ENCODE data around the gene PLD4.

The PLD4 gene

DNA sequence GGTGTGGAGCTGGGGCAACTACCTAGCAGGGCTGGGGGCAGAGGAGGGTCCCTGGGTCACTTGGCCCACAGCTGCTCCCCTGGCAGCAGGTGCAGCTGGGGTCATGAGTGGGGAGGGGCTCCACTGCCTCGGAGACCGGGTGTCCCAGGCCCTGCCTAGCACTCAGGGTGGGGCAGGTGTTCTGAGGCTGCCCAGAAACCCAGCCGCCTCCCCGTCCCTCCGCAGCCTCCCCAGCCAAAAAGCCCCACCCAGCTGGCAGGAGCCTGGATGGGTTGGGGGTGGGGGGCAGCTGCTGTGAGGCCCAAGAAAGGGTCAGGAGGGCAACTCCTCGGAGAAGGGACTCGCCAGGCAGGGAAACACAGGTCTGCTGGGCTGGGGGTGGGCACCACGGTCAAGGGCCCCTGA is 42.3 kb downstream of the PLD4 start:
- no peak for DNase-seq (ENCODE audit: low read depth in 2 of 2)
- no peak overlapping the region for H3K4me3 ChIP-seq (replicated peaks in 1 of 2; ENCODE audit: low read depth in 2 of 2, low read length in 2 of 2)
- TF ChIP-seq, protein P1, sequence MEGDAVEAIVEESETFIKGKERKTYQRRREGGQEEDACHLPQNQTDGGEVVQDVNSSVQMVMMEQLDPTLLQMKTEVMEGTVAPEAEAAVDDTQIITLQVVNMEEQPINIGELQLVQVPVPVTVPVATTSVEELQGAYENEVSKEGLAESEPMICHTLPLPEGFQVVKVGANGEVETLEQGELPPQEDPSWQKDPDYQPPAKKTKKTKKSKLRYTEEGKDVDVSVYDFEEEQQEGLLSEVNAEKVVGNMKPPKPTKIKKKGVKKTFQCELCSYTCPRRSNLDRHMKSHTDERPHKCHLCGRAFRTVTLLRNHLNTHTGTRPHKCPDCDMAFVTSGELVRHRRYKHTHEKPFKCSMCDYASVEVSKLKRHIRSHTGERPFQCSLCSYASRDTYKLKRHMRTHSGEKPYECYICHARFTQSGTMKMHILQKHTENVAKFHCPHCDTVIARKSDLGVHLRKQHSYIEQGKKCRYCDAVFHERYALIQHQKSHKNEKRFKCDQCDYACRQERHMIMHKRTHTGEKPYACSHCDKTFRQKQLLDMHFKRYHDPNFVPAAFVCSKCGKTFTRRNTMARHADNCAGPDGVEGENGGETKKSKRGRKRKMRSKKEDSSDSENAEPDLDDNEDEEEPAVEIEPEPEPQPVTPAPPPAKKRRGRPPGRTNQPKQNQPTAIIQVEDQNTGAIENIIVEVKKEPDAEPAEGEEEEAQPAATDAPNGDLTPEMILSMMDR (IDR thresholded peaks at IDR 0.05; ENCODE audit: low read depth, low read length): no peak

DNA sequence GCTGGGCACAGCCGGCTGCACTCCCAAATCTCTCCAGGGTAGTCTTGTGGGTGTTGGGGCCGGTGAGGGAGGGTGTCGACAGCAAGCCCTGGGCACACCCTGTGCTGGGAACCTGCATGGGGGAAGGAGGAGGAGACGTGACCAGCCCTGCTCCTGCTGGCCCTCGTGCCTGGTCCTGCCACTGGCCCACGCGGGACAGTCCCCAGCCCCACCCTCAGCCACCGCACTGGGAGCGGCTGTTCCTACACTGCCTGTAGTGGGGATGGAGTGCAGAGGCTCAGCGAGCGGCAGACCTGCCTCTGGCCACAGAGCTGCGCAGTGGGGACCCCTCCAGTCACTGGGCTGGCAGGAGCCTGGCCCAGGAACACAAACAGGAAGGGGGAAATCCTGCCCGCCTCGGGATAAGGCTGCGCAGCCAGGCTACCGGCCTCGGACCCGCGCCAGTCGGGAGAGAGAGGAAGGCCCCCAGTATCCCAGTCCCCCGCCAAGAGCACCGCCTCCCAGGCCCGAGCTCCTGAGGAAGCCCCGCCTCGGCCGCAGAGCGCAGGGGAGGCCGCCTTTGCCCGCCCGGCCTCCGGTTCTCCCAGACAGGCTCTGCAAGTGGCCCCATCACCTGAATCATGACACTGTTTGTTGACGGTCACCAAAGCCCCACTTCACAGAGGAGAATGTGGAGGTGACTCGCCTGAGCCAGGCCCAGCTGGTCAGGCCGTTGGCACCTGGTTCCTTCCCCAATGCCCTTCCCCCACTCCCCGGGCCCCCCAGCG is 42.9 kb downstream of the PLD4 start:
- H3K4me3 ChIP-seq (replicated peaks in 1 of 2; ENCODE audit: low read depth in 2 of 2, low read length in 2 of 2): peak overlapping the region; percentile 34 to 57
- TF ChIP-seq, protein P1 (IDR thresholded peaks at IDR 0.05; ENCODE audit: low read depth, low read length): no peak
- DNase-seq (ENCODE audit: low read depth in 2 of 2): peak; percentile 40 to 58

DNA sequence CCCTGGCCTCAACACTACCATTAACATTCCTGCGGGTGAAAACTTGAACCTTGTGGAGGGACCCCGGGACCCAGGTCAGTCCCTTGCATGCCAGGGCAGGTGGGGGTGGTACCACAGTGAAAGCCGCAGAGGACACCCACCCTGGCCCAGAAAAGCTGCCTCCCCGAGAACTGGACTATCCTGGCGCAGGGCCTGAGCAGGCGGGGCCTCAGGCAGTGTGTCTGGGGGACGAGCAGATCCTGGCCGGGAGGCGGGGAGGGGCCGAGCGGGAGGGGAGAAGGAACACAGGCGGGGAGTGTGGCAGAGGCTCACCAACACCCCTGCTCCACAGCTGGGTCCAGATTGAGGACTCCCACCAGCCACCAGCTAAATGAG is 43.5 kb downstream of the PLD4 start:
- H3K4me3 ChIP-seq (replicated peaks in 1 of 2; ENCODE audit: low read depth in 2 of 2, low read length in 2 of 2): peak overlapping the region; percentile 34 to 57
- TF ChIP-seq, protein P1 (IDR thresholded peaks at IDR 0.05; ENCODE audit: low read depth, low read length): no peak
- DNase-seq (ENCODE audit: low read depth in 2 of 2): peak; percentile 41 to 61

DNA sequence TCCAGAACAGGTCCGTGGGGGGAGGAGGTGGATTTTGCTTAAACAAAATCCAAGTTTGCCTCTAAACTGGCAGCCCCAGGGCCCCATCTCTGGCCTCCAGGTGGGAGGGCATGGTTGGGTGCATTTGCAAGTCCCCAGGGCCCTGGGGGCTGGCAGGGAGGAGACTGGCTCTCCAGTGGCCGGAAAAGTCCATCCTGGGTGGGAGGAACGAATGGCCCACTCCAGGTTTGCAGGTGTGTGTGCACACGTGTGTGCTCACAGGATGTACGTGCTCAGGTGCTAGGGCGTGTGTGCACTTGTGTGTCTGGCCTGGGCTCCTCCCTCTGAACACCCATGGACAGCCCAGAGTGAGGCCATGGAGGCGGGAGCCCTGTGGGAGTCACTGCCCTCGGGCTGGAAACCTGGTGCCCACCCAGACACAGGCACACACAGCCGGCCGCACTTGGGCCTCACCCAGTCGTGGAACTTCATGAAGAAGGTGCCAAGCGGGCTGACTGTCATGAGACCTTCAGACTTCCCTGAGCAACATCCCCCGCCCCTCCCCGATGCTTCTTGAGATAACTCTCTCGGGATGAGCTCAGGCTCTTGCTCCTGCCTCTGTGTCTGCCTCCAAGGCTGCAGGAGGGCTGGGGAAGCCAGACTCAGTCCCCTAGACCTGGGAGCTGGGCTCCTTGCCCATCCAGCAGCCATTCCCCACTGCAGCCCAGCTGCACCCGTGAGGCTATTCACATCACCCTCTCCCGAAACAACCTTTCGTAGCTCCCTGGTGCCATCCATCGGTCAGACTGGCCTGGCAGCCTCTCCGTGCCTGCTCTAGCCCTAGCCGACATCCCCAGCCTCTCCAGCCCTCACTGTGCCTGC is 44.1 kb downstream of the PLD4 start:
- peak; percentile 39 to 48 for DNase-seq (ENCODE audit: low read depth in 2 of 2)
- peak overlapping the region; percentile 34 to 57 for H3K4me3 ChIP-seq (replicated peaks in 1 of 2; ENCODE audit: low read depth in 2 of 2, low read length in 2 of 2)
- TF ChIP-seq, protein P1 (IDR thresholded peaks at IDR 0.05; ENCODE audit: low read depth, low read length): peak; percentile 5

DNA sequence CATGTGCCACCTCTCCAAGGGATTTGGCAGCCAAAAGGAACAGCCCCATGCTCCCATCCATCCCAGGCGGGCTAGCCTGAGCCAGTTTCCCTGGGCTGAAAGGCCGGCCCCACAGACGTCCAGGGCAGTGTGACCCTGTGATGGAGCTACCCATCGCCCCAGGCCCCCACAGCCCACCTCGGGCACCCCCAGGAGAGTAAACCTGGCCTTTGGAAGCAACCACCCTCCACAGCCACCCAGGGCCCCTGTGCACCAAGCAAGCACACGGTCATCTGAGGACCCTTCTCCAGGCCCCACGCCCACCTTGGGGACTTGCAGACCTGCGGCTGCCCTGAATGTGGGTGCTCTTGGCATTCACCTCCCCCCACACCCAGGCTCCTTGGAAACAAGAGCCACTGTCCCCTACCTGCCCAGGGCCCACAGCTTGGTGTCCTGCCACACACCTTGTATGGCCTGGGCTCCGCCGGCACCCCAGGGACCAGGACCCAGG is 45.1 kb downstream of the PLD4 start:
- TF ChIP-seq, protein P1 (IDR thresholded peaks at IDR 0.05; ENCODE audit: low read depth, low read length): no peak
- DNase-seq (ENCODE audit: low read depth in 2 of 2): no peak
- H3K4me3 ChIP-seq (replicated peaks in 1 of 2; ENCODE audit: low read depth in 2 of 2, low read length in 2 of 2): peak overlapping the region; percentile 44 to 57

DNA sequence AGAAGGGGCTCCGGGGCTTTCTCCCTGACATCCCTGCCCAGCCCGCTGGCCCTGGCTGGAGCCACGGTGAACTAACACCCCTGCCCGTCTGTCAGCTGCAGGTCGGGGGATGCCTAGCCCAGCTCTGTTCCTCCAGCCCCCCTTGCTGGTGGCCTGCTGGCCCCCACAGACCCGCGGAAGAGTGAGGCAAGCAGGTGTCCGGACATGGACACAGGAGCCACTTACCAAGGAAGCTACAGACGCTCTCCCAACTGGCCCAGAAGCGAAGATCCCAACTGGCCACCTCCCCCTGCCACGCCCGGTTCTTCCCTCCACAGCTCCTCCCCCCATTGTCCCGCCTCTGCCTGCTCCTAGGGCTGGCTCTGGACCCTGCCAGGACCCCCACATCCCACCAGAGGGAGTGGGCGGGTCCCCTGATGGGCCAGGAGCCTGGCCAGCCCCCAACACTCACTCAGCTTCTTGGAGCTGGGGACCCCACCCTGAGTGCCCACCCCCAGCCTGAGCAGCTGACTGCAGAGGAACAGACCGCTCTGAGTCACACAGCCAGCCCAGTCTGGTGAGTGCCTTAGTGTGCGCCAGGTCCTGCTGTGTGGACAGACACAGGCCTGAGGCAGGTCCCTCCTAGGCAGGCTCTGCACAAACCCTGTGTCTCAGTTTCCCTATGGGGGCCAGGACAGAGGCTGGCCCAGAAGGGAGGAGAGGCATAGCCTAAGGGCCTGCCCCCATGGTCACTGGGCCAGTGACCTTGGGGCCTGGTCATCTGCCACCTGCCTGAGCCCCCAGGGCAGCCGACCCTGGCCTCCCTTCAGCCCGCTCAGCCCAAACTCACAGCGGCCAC is 45.8 kb downstream of the PLD4 start:
- DNase-seq (ENCODE audit: low read depth in 2 of 2): peak; percentile 88 to 90
- TF ChIP-seq, protein P1 (IDR thresholded peaks at IDR 0.05; ENCODE audit: low read depth, low read length): no peak
- H3K4me3 ChIP-seq (replicated peaks in 1 of 2; ENCODE audit: low read depth in 2 of 2, low read length in 2 of 2): peak overlapping the region; percentile 44 to 57
